Medulla oblongata (tissue), 1 donor: ENCODE data around the gene ADGRB3.

Experiments
- DNase-seq: peaks from one replicate; pipeline ENCODE4 v3.0.0-alpha.2; 2015; ENCODE audit errors: extremely low spot score

Gene ADGRB3

GRCh38 chr6:68634726-68635411 lies at the start of gene ADGRB3:
Gene ADGRB3, plus strand, starts transcription at chr6:68635282. Its CDS starts 3,394 bp downstream, at chr6:68638676.
- peak; percentile 97 for DNase-seq

- no peak for DNase-seq
Observed at GRCh38 chr6:68593558-68593957, 41.5 kb upstream of the ADGRB3 start.

- DNase-seq: no peak
Observed at GRCh38 chr6:68597642-68598041, 37.4 kb upstream of the ADGRB3 start.

GRCh38 chr6:68615938-68616337 lies 19.1 kb upstream of the ADGRB3 start:
- DNase-seq: no peak

GRCh38 chr6:68625998-68626397 lies 9.1 kb upstream of the ADGRB3 start:
- DNase-seq: no peak

GRCh38 chr6:68628161-68628560 lies 6.9 kb upstream of the ADGRB3 start:
- no peak for DNase-seq

- DNase-seq: peak; percentile 55
Observed at GRCh38 chr6:68632734-68633133, 2.3 kb upstream of the ADGRB3 start.

- DNase-seq: no peak
Observed at GRCh38 chr6:68633281-68633971, 1.7 kb upstream of the ADGRB3 start.

GRCh38 chr6:68633972-68634725 lies 933 bp upstream of the ADGRB3 start:
- peak; percentile 59 for DNase-seq

- DNase-seq: no peak
Observed at GRCh38 chr6:68635412-68635705, 277 bp downstream of the ADGRB3 start.

GRCh38 chr6:68635706-68636513 lies 828 bp downstream of the ADGRB3 start:
- peak; percentile 77 for DNase-seq

GRCh38 chr6:68636666-68637065 lies 1.6 kb downstream of the ADGRB3 start:
- DNase-seq: peak; percentile 43

- peak; percentile 50 for DNase-seq
Observed at GRCh38 chr6:68637071-68637470, 2.0 kb downstream of the ADGRB3 start.

GRCh38 chr6:68637782-68638181 lies 2.7 kb downstream of the ADGRB3 start:
- no peak for DNase-seq

- peak; percentile 83 for DNase-seq
Observed at GRCh38 chr6:68638230-68638900, 3.3 kb downstream of the ADGRB3 start.

GRCh38 chr6:68639211-68639610 lies 4.1 kb downstream of the ADGRB3 start:
- DNase-seq: no peak

- peak; percentile 64 for DNase-seq
Observed at GRCh38 chr6:68639826-68640490, 4.9 kb downstream of the ADGRB3 start.

- peak; percentile 60 for DNase-seq
Observed at GRCh38 chr6:68640491-68640835, 5.4 kb downstream of the ADGRB3 start.

- peak; percentile 41 for DNase-seq
Observed at GRCh38 chr6:68641172-68641571, 6.1 kb downstream of the ADGRB3 start.

GRCh38 chr6:68642081-68642480 lies 7.0 kb downstream of the ADGRB3 start:
- no peak for DNase-seq

- DNase-seq: peak; percentile 56
Observed at GRCh38 chr6:68642977-68643376, 7.9 kb downstream of the ADGRB3 start.
